Neutrophil (primary cell): ENCODE results near the gene ANAPC16.
A peak's percentile ranks its signal among the peaks of the same experiment; 100 is the strongest.

Experiments
- H3K27ac ChIP-seq: fragments of 200-600 bp; sonication (generic); 2 replicates; pipeline ENCODE4 v1.5.1; 2016; ENCODE audit warnings: mild to moderate bottlenecking, moderate library complexity
- H3K27me3 ChIP-seq: fragments of 200-600 bp; sonication (generic); 2 replicates; pipeline ENCODE4 v1.6.0; 2016; ENCODE audit warnings: mild to moderate bottlenecking
- H3K36me3 ChIP-seq: fragments of 200-600 bp; sonication (generic); 2 replicates; pipeline ENCODE4 v1.5.1; 2017
- H3K4me1 ChIP-seq, 2 experiments: fragments of 200-600 bp in 1 of 2; sonication (generic) in 1 of 2; 1 replicate in 1 of 2; 2 replicates in 1 of 2; pipeline versions ENCODE4 v1.5.1 to v1.6.1; 2013 to 2016; ENCODE audit warnings: low read depth in 1 of 2, low read length in 1 of 2, mild to moderate bottlenecking in 1 of 2, moderate library complexity in 1 of 2; ENCODE audit not compliant: control insufficient read depth in 1 of 2, insufficient read depth in 1 of 2
- H3K4me3 ChIP-seq, 2 experiments: fragments of 200-600 bp in 1 of 2; sonication (generic) in 1 of 2; 1 replicate in 1 of 2; 2 replicates in 1 of 2; pipeline ENCODE4 v1.5.1; 2013 to 2016; ENCODE audit warnings: low read depth in 1 of 2, low read length in 1 of 2, mild to moderate bottlenecking in 1 of 2, moderate library complexity in 1 of 2
- H3K9me3 ChIP-seq: fragments of 200-600 bp; sonication (generic); 2 replicates; pipeline ENCODE4 v1.5.1; 2016
- TF ChIP-seq, protein P1 (sequence below): fragments of 200-600 bp; sonication (generic); IDR thresholded peaks from 2 replicates; pipeline ENCODE4 v1.5.1; 2016; ENCODE audit warnings: antibody characterized with exemption

ANAPC16 gene

DNA sequence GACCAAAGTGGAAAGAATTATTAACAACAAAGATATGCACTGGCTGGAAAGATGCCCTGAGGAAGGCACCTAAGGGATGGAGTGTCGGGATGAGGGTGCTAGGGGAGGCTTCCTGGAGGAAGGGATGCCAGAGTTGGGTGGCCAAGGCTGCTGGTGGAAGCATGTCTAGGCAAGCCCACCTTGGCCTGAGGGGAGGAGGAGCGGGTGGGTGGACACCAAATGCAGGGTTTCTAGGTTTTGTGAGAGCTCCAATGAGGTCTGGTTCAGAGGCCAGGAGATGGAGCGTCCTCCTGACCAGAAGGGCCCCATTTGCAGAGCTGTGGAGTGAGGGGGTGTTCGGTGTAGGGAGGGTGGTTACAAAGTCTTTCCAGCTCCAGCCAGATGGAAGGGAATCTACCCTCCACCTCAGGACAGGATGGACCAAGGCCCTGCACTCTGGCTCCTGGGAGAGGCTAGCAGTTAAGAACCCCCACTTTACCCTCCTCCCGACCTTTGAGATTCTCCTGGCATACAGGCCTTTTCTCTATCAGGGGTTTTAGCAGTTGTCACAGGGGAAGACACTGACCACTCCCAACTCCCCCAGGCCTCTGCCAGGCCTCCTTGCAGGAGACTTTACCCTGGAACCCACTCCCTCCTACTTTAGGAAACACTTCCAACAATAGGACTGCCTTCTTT, 54.9 kb downstream of the ANAPC16 start:
- Histone ChIP-seq H3K9me3 (no peaks in the 10 kb centered on the region), H3K27ac (no peak overlapping the region), H3K36me3 (no peaks in the 10 kb centered on the region), H3K4me1 (peaks cover 21 to 30% of the 10 kb centered on the region in 2 experiments), H3K4me3 (no peak overlapping the region), H3K27me3 (no peaks in the 10 kb centered on the region)
- TF ChIP-seq, protein P1, sequence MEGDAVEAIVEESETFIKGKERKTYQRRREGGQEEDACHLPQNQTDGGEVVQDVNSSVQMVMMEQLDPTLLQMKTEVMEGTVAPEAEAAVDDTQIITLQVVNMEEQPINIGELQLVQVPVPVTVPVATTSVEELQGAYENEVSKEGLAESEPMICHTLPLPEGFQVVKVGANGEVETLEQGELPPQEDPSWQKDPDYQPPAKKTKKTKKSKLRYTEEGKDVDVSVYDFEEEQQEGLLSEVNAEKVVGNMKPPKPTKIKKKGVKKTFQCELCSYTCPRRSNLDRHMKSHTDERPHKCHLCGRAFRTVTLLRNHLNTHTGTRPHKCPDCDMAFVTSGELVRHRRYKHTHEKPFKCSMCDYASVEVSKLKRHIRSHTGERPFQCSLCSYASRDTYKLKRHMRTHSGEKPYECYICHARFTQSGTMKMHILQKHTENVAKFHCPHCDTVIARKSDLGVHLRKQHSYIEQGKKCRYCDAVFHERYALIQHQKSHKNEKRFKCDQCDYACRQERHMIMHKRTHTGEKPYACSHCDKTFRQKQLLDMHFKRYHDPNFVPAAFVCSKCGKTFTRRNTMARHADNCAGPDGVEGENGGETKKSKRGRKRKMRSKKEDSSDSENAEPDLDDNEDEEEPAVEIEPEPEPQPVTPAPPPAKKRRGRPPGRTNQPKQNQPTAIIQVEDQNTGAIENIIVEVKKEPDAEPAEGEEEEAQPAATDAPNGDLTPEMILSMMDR, result no peak

DNA sequence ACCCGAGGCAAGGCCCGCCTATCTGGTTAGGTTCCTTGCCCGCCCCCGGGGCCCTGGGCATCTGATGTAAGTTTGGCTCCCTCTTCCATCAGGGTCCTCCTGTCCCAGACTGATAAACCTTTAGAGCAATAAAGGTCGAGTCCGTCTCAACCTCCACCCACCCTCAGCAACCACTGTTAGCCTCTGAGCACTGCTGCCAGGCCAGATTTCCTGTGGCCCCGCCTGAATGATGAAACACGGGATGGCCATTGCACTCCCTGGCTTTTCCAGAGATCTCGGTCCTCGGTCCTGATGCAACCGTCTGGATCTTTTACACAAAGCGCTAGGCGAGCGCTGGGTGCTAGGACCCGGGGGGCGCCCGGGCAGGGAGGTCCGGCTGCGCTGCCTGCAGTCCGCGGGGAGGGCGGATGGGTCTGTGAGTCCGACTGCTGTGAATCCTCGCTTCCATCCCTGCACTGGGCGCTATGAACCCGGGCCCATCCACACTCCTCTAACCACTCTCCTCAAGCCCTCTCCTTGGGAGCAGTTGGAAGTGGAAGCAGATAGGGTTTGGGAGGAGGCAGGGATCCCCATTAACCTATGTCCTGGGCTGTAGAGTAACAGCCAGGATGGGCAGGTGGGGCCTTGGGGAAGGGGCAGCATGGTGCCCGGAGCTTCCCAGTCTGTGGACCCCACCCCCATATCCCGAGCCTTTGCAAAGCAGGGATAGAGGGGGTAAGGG, 57.0 kb downstream of the ANAPC16 start:
- no peaks in the 10 kb centered on the region for H3K9me3 ChIP-seq
- peak overlapping the region; percentile 94 to 97 for H3K4me3 ChIP-seq
- H3K36me3 ChIP-seq, result no peaks in the 10 kb centered on the region
- H3K4me1 ChIP-seq, result peaks cover 25 to 30% of the 10 kb centered on the region in 2 experiments
- no peaks in the 10 kb centered on the region for H3K27me3 ChIP-seq
- TF ChIP-seq, protein P1, result no peak
- H3K27ac ChIP-seq, result peak overlapping the region; percentile 92

- Histone ChIP-seq H3K4me1 (peaks cover 25 to 30% of the 10 kb centered on the region in 2 experiments), H3K27me3 (no peaks in the 10 kb centered on the region), H3K9me3 (no peaks in the 10 kb centered on the region), H3K4me3 (peak within 1 kb of the TSS; percentile 94 to 97), H3K27ac (peak within 1 kb of the TSS; percentile 92), H3K36me3 (no peaks in the 10 kb centered on the region)
- TF ChIP-seq, protein P1, result peak; percentile 49
These were observed 57.8 kb downstream of the ANAPC16 start, which contains the start of gene DDIT4 for GRCh38 chr10:72273410-72274212. DDIT4 (plus strand) TSS chr10:72273924; CDS start chr10:72274217, 293 bp downstream.

- TF ChIP-seq, protein P1, result no peak
- peak overlapping the region; percentile 94 to 97 for H3K4me3 ChIP-seq
- H3K4me1 ChIP-seq, result peaks cover 25 to 30% of the 10 kb centered on the region in 2 experiments
- no peaks in the 10 kb centered on the region for H3K27me3 ChIP-seq
- H3K9me3 ChIP-seq, result no peaks in the 10 kb centered on the region
- H3K36me3 ChIP-seq, result no peaks in the 10 kb centered on the region
- H3K27ac ChIP-seq, result peak overlapping the region; percentile 92
These were observed 58.5 kb downstream of the ANAPC16 start for GRCh38 chr10:72274213-72274729.

DNA sequence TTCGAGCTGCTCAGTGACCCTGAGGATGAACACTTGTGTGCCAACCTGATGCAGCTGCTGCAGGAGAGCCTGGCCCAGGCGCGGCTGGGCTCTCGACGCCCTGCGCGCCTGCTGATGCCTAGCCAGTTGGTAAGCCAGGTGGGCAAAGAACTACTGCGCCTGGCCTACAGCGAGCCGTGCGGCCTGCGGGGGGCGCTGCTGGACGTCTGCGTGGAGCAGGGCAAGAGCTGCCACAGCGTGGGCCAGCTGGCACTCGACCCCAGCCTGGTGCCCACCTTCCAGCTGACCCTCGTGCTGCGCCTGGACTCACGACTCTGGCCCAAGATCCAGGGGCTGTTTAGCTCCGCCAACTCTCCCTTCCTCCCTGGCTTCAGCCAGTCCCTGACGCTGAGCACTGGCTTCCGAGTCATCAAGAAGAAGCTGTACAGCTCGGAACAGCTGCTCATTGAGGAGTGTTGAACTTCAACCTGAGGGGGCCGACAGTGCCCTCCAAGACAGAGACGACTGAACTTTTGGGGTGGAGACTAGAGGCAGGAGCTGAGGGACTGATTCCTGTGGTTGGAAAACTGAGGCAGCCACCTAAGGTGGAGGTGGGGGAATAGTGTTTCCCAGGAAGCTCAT, 59.0 kb downstream of the ANAPC16 start:
- Histone ChIP-seq H3K27ac (peak overlapping the region; percentile 92), H3K4me1 (peaks cover 25 to 30% of the 10 kb centered on the region in 2 experiments), H3K9me3 (no peaks in the 10 kb centered on the region), H3K27me3 (no peaks in the 10 kb centered on the region), H3K4me3 (peak overlapping the region; percentile 94 to 97), H3K36me3 (no peaks in the 10 kb centered on the region)
- TF ChIP-seq, protein P1, result peak; percentile 43
